ENCODE measurements around the gene SPG7. TPM values are rescaled to one million over a fixed set of nuclear protein-coding genes. Genes with fewer than 3 reads are reported as not detected.

The SPG7 gene
- total and polyA plus RNA-seq, 3 experiments from 2014 or later = 48.2 to 79.5 (median 77.4) TPM

DNA sequence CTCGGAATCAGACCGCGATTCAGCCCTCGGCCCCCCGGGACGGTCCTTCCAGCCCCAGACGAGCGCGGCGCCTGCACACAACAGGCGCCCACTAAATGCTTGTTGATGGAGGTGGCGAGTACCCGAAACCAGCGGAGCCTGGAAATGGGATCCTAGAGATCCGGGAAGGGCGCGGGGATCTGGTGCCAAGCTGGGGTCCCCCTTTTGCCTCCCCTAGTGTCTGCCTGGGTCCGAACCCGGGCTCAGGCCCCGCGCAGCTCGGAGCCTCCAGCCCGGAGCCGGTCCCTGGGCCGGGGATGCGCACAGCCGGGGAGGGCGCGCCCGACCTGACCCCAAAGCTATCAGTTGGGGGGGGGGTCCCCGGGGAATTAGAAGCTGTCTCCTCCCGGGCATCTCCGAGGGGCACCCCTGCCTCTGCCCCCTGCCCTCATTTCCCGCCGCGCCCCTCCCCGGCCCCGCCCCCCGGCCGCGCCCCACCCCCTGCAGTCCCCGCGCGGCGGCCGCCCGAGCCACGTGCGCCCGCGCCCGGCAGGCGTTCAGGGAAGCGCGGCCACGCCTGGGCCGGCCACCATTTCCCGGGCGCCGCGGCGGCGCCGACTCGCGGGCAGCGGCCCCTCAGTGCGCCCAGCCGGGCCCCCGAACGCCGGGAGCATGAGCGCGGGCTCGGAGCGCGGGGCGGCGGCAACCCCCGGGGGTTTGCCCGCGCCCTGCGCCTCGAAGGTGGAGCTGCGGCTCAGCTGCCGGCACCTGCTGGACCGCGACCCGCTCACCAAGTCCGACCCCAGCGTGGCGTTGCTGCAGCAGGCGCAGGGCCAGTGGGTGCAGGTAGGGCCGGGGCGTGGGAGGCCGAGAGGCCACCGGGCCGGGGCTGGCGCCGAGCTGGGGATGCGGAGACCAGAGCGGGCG, 67.3 kb downstream of the SPG7 start, which contains the start of gene CPNE7:
TSS of gene CPNE7 (plus strand) at position 512 of the 906 bp plus-strand sequence. CDS start at position 652, 140 bp downstream.
- Mint-ChIP-seq H3K4me3 (peak within 1 kb of the TSS in 6 of 7 donors; percentile 49 to 77 (median 64)), H3K36me3 (no peaks in the 10 kb centered on the region), H3K27ac (peak within 1 kb of the TSS in 1 of 8 donors; percentile 47), H3K27me3 (peaks cover 8 to 21% of the 10 kb centered on the region in 2 donors), H3K9me3 (no peaks in the 10 kb centered on the region), H3K4me1 (peaks cover 6 to 20% (median 7%) of the 10 kb centered on the region in 3 donors)
- POLR2A ChIA-PET = interaction anchor here (0.6 to 1.1 kb wide), 2 partner anchors 13 to 554 kb away, joined by 3 to 4 read pairs; no protein-coding TSS in a partner anchor
- Histone ChIP-seq H3K27me3 (ENCODE audit: insufficient read depth, low read length, poor library complexity, severe bottlenecking) (peaks cover 8% of the 10 kb centered on the region), H3K4me3 (ENCODE audit: low read length) (peak within 1 kb of the TSS; percentile 28), H3K27ac (ENCODE audit: low read depth, low read length) (no peak within 1 kb of the TSS), H3K9me3 (ENCODE audit: low read length) (no peaks in the 10 kb centered on the region), H3K36me3 (ENCODE audit: insufficient read depth, low read length) (no peaks in the 10 kb centered on the region), H3K4me1 (ENCODE audit: insufficient read depth, low read length) (peaks cover 11% of the 10 kb centered on the region)
- DNase-seq = no peak
- CTCF ChIA-PET = interaction anchor here (1.2 to 2.0 kb wide), 2 partner anchors 66 to 125 kb away, joined by 4 to 6 read pairs; no protein-coding TSS in a partner anchor

DNA sequence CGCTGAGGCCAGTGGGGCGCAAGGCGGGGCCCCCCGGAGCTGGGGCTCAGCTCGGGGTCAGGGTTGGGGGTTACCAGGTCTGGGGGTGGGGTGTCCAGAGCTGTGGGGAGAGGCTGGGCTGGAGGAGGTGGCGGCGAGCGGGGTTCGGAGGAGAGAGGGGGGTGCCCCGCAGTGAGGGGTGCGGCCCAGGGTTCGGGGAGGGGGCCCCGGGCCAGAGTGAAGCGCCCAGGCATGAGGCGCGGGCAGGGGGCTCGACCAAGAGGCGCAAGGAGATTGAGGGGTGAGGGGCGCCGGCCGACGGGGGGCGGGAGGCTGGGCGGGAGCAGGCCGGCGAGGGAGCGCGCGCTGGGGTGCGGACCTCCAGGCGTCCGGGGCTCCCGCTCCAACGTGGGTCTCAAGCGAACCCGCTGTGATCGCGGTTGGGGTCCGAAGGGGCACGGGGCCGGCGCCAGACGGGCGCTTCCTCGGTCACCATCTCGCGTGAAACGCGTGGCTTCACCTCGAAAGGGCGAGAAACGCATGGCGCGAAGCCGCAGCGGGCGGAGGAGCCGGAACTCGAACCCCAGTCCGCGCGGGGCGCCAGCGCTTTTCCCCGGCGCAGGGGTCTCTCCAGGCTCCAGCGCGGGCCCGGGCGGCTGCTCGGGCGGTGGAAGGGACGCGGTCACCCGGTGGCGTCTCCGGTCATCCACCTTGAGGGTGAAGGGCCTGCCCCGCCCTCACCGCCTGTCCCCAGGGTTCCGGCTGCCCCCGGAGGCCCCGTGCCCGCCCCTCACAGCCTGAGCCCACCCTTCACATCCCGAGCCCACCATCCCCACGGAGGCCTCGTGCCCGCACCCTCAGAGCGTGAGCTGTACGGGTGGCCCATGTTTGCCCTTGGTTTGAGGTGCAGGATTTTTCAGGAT, 68.2 kb downstream of the SPG7 start:
- Histone ChIP-seq H3K4me1 (ENCODE audit: insufficient read depth, low read length) (peaks cover 11% of the 10 kb centered on the region), H3K27me3 (ENCODE audit: insufficient read depth, low read length, poor library complexity, severe bottlenecking) (peaks cover 8% of the 10 kb centered on the region), H3K9me3 (ENCODE audit: low read length) (no peaks in the 10 kb centered on the region), H3K36me3 (ENCODE audit: insufficient read depth, low read length) (no peaks in the 10 kb centered on the region), H3K4me3 (ENCODE audit: low read length) (no peak overlapping the region), H3K27ac (ENCODE audit: low read depth, low read length) (no peak overlapping the region)
- Mint-ChIP-seq H3K9me3 (no peaks in the 10 kb centered on the region), H3K27ac (no peak overlapping the region), H3K27me3 (peaks cover 8 to 21% of the 10 kb centered on the region in 2 donors), H3K36me3 (no peaks in the 10 kb centered on the region), H3K4me3 (no peak overlapping the region), H3K4me1 (peaks cover 6 to 20% (median 7%) of the 10 kb centered on the region in 3 donors)
- POLR2A ChIA-PET = no interaction called here
- CTCF ChIA-PET = interaction anchor here (0.9 to 2.0 kb wide), 3 partner anchors 21 to 124 kb away, joined by 3 to 6 read pairs (median 4); no protein-coding TSS in a partner anchor
- no peak for DNase-seq

- Histone ChIP-seq H3K4me3 (ENCODE audit: low read length) (no peak overlapping the region), H3K9me3 (ENCODE audit: low read length) (no peaks in the 10 kb centered on the region), H3K27me3 (ENCODE audit: insufficient read depth, low read length, poor library complexity, severe bottlenecking) (peaks cover 8% of the 10 kb centered on the region), H3K27ac (ENCODE audit: low read depth, low read length) (no peak overlapping the region), H3K4me1 (ENCODE audit: insufficient read depth, low read length) (peaks cover 11% of the 10 kb centered on the region), H3K36me3 (ENCODE audit: insufficient read depth, low read length) (no peaks in the 10 kb centered on the region)
- ChIA-PET CTCF (interaction anchor here (0.9 to 2.0 kb wide), 2 partner anchors 22 to 64 kb away, joined by 3 to 6 read pairs; no protein-coding TSS in a partner anchor), POLR2A (no interaction called here)
- H3K4me1 Mint-ChIP-seq = peaks cover 1 to 14% (median 5%) of the 10 kb centered on the region in 3 donors
- DNase-seq = no peak
- H3K36me3 Mint-ChIP-seq = no peaks in the 10 kb centered on the region
- H3K27ac Mint-ChIP-seq = no peak overlapping the region
- no peaks in the 10 kb centered on the region for H3K9me3 Mint-ChIP-seq
- H3K4me3 Mint-ChIP-seq = peak overlapping the region in 2 of 7 donors; percentile 9 to 24
- H3K27me3 Mint-ChIP-seq = peaks cover 4 to 15% of the 10 kb centered on the region in 2 donors
Observed at GRCh38 chr16:89577055-89577759, 69.0 kb downstream of the SPG7 start.

- no peak for DNase-seq
- no peaks in the 10 kb centered on the region for H3K27me3 Mint-ChIP-seq
- Histone ChIP-seq H3K4me1 (ENCODE audit: insufficient read depth, low read length) (peaks cover 4% of the 10 kb centered on the region), H3K4me3 (ENCODE audit: low read length) (no peak overlapping the region), H3K9me3 (ENCODE audit: low read length) (no peaks in the 10 kb centered on the region), H3K36me3 (ENCODE audit: insufficient read depth, low read length) (no peaks in the 10 kb centered on the region), H3K27me3 (ENCODE audit: insufficient read depth, low read length, poor library complexity, severe bottlenecking) (peaks cover 1% of the 10 kb centered on the region), H3K27ac (ENCODE audit: low read depth, low read length) (no peak overlapping the region)
- H3K36me3 Mint-ChIP-seq = no peaks in the 10 kb centered on the region
- no peak overlapping the region for H3K27ac Mint-ChIP-seq
- peaks cover 0 to under 1% (median 0%) of the 10 kb centered on the region in 3 donors for H3K4me1 Mint-ChIP-seq
- no peaks in the 10 kb centered on the region for H3K9me3 Mint-ChIP-seq
- H3K4me3 Mint-ChIP-seq = no peak overlapping the region
- POLR2A ChIA-PET = no interaction called here
- CTCF ChIA-PET = no interaction called here
Observed at GRCh38 chr16:89579351-89579750, 71.1 kb downstream of the SPG7 start.

DNA sequence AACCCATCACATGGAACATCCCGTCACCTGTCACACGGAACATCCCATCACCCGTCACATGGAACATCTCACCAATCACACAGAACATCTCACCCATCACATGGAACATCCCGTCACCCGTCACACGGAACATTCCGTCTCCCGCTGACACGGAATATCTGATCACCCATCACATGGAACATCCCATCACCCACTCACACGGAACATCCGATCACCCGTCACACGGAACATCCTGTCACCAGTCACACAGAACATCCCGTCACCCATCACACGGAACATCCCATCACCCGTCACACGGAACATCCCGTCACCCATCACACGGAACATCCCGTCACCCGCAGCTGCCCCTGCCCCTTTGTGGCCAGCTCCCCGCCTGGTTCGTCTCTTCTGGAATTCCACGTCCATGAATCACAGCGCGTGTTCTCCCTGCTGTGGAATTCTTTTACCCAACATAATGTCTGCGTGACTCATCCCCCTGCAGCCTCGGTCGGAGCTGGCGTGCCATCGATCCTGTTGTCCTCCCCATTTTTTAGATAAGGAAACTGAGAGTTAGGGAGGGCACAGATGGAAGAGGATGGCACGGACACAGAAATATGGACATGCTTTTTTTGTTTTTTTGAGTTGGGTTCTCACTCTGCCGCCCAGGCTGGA, 73.0 kb downstream of the SPG7 start:
- ChIA-PET CTCF (no interaction called here), POLR2A (no interaction called here)
- Histone ChIP-seq H3K27me3 (ENCODE audit: insufficient read depth, low read length, poor library complexity, severe bottlenecking) (no peaks in the 10 kb centered on the region), H3K9me3 (ENCODE audit: low read length) (no peaks in the 10 kb centered on the region), H3K4me3 (ENCODE audit: low read length) (no peak overlapping the region), H3K27ac (ENCODE audit: low read depth, low read length) (no peak overlapping the region), H3K36me3 (ENCODE audit: insufficient read depth, low read length) (no peaks in the 10 kb centered on the region), H3K4me1 (ENCODE audit: insufficient read depth, low read length) (no peaks in the 10 kb centered on the region)
- Mint-ChIP-seq H3K27me3 (no peaks in the 10 kb centered on the region), H3K4me3 (no peak overlapping the region), H3K9me3 (no peaks in the 10 kb centered on the region), H3K27ac (no peak overlapping the region), H3K4me1 (peaks cover 0 to 1% (median 0%) of the 10 kb centered on the region in 3 donors), H3K36me3 (no peaks in the 10 kb centered on the region)
- no peak for DNase-seq

- Mint-ChIP-seq H3K9me3 (no peaks in the 10 kb centered on the region), H3K4me3 (peak overlapping the region in 1 of 7 donors; percentile 16), H3K27ac (no peak overlapping the region), H3K4me1 (peaks cover 0 to 1% (median 0%) of the 10 kb centered on the region in 3 donors), H3K27me3 (no peaks in the 10 kb centered on the region), H3K36me3 (no peaks in the 10 kb centered on the region)
- POLR2A ChIA-PET = no interaction called here
- CTCF ChIA-PET = no interaction called here
- Histone ChIP-seq H3K27ac (ENCODE audit: low read depth, low read length) (no peak overlapping the region), H3K9me3 (ENCODE audit: low read length) (no peaks in the 10 kb centered on the region), H3K4me3 (ENCODE audit: low read length) (no peak overlapping the region), H3K27me3 (ENCODE audit: insufficient read depth, low read length, poor library complexity, severe bottlenecking) (no peaks in the 10 kb centered on the region), H3K4me1 (ENCODE audit: insufficient read depth, low read length) (no peaks in the 10 kb centered on the region), H3K36me3 (ENCODE audit: insufficient read depth, low read length) (no peaks in the 10 kb centered on the region)
- no peak for DNase-seq
Observed at GRCh38 chr16:89581861-89582563, 73.8 kb downstream of the SPG7 start.
